Stimulated activated CD4-positive, alpha-beta T cell treated with anti-CD3 and anti-CD28 coated beads, Interleukin-12 subunit alpha, Interleukin-12 subunit beta, amount 100 ng/mL, for 4 hours (primary cell): ENCODE results near the gene RPS21.
"Not testable (repeated sequence)": the region's sequence is repeated elsewhere in the genome, so short reads cannot be mapped to it uniquely, and the experiment has no call there.

Experiments used
- DNase-seq: peaks from one replicate; pipeline ENCODE4 v3.0.0-alpha.2; 2020

Gene RPS21

GRCh38 chr20:62413025-62413570, 26.2 kb downstream of the RPS21 start:
- no peak for DNase-seq

GRCh38 chr20:62413896-62414481, 27.1 kb downstream of the RPS21 start:
- DNase-seq = no peak

GRCh38 chr20:62415354-62416111, 28.6 kb downstream of the RPS21 start:
- DNase-seq = no peak

GRCh38 chr20:62416651-62417637, 30.0 kb downstream of the RPS21 start:
- no peak for DNase-seq

- no peak for DNase-seq
These were observed 31.2 kb downstream of the RPS21 start for GRCh38 chr20:62417981-62418708.

- DNase-seq = no peak
These were observed 32.0 kb downstream of the RPS21 start for GRCh38 chr20:62418709-62419487.

- DNase-seq = no peak
These were observed 32.9 kb downstream of the RPS21 start for GRCh38 chr20:62419759-62420158.

- no peak for DNase-seq
These were observed 34.2 kb downstream of the RPS21 start for GRCh38 chr20:62420846-62421715.

- DNase-seq = no peak
These were observed 34.8 kb downstream of the RPS21 start for GRCh38 chr20:62421716-62421990.

GRCh38 chr20:62422636-62423325, 35.9 kb downstream of the RPS21 start:
- no peak for DNase-seq

- DNase-seq = no peak
These were observed 36.4 kb downstream of the RPS21 start for GRCh38 chr20:62423326-62423706.

GRCh38 chr20:62424249-62425107, 37.6 kb downstream of the RPS21 start:
- no peak for DNase-seq

GRCh38 chr20:62425281-62426058, 38.6 kb downstream of the RPS21 start:
- DNase-seq = no peak

- DNase-seq = not testable (repeated sequence)
These were observed 39.1 kb downstream of the RPS21 start for GRCh38 chr20:62426059-62426348.

GRCh38 chr20:62426699-62427131, 39.8 kb downstream of the RPS21 start:
- no peak for DNase-seq

- DNase-seq = no peak
These were observed 40.5 kb downstream of the RPS21 start, which contains the start of gene RBBP8NL for GRCh38 chr20:62427172-62428001. RBBP8NL (minus strand) TSS chr20:62427539; CDS start chr20:62419647, 7,892 bp downstream.

GRCh38 chr20:62428002-62428372, 41.1 kb downstream of the RPS21 start:
- DNase-seq = no peak
